ENCODE data around the gene LDLR. TPM values are rescaled to one million over a fixed set of nuclear protein-coding genes. Genes with fewer than 3 reads are reported as not detected.
"Not testable (repeated sequence)": the region's sequence is repeated elsewhere in the genome, so short reads cannot be mapped to it uniquely, and the experiment has no call there.

The LDLR gene
- total RNA-seq, 2 donors from 2014 or later: 65.0 to 190 TPM

DNA sequence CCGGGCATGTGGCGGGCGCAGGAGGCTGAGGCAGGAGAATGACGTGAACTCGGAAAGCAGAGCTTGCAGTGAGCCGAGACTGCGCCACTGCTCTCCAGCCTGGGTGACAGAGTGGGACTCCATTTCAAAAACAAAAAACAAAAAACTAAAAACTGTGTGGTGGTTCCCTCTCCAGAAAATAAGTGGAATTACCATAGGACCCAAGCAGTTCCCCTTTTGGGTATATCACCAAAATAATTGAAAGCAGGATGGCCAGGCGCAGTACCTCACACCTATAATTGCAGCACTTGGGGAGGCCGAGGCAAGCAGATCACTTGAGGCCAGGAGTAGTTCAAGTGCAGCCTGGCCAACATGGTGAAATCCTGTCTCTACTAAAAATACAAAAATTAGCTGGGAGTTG is 15.7 kb upstream of the LDLR start:
- no peaks in the 10 kb centered on the region for H3K4me1 ChIP-seq
- H3K36me3 ChIP-seq: no peaks in the 10 kb centered on the region
- H3K9me3 ChIP-seq: no peaks in the 10 kb centered on the region
- intact Hi-C loops (cut with DNase I): no loop called here
- H3K27ac ChIP-seq: no peak overlapping the region
- DNase-seq: no peak
- no peaks in the 10 kb centered on the region for H3K27me3 ChIP-seq
- no peak overlapping the region for H3K9ac ChIP-seq (ENCODE audit: low read depth in 2 of 2, low read length in 2 of 2)
- TF ChIP-seq, protein P1, sequence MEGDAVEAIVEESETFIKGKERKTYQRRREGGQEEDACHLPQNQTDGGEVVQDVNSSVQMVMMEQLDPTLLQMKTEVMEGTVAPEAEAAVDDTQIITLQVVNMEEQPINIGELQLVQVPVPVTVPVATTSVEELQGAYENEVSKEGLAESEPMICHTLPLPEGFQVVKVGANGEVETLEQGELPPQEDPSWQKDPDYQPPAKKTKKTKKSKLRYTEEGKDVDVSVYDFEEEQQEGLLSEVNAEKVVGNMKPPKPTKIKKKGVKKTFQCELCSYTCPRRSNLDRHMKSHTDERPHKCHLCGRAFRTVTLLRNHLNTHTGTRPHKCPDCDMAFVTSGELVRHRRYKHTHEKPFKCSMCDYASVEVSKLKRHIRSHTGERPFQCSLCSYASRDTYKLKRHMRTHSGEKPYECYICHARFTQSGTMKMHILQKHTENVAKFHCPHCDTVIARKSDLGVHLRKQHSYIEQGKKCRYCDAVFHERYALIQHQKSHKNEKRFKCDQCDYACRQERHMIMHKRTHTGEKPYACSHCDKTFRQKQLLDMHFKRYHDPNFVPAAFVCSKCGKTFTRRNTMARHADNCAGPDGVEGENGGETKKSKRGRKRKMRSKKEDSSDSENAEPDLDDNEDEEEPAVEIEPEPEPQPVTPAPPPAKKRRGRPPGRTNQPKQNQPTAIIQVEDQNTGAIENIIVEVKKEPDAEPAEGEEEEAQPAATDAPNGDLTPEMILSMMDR (IDR thresholded peaks at IDR 0.05): no peak
- H3K4me3 ChIP-seq: no peak overlapping the region

DNA sequence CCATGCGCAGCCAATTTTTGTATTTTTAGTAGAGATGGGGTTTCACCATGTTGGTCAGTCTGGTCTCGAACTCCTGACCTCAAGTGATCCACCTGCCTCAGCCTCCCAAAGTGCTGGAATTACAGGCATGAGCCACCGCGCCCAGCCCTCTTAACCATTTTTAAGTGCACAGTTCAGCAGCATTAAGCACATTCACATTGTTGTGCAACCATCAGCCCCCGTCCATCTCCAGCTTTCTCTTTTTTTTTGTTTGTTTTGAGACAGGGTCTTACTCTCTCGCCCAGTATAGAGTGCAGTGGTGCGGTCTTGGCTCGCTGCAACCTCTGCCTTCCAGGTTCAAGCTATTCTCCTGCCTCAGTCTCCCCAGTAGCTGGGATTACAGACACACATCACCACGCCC is 12.5 kb upstream of the LDLR start:
- H3K36me3 ChIP-seq; H3K4me3 ChIP-seq; DNase-seq; H3K27me3 ChIP-seq; H3K4me1 ChIP-seq; intact Hi-C loops (cut with DNase I); H3K9ac ChIP-seq (ENCODE audit: low read depth in 2 of 2, low read length in 2 of 2); H3K9me3 ChIP-seq; H3K27ac ChIP-seq: not testable (repeated sequence)

DNA sequence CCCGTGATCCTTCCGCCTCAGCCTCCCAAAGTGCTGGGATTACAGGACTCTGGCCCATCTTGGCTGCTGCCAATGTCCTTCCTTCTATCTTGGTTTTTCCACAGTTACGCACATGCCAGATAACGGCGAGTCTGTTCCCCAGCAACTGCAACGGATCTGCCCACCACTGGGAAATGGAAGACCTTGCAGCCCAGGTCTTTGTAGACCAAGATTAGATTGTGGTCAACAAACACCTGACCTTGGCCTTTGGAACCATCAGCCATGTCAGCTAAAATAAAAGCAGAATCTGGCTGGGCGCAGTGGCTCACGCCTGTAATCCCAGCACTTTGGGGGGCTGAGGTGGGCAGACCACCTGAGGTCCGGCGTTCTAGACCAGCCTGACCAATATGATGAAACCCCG is 10.4 kb upstream of the LDLR start:
- no peak for DNase-seq
- Histone ChIP-seq H3K4me3 (no peak overlapping the region), H3K27me3 (no peaks in the 10 kb centered on the region), H3K9me3 (no peaks in the 10 kb centered on the region), H3K36me3 (no peaks in the 10 kb centered on the region), H3K4me1 (no peaks in the 10 kb centered on the region), H3K27ac (no peak overlapping the region), H3K9ac (ENCODE audit: low read depth in 2 of 2, low read length in 2 of 2) (no peak overlapping the region)
- intact Hi-C loops (cut with DNase I): no loop called here
- TF ChIP-seq, protein P1 (IDR thresholded peaks at IDR 0.05): no peak

DNA sequence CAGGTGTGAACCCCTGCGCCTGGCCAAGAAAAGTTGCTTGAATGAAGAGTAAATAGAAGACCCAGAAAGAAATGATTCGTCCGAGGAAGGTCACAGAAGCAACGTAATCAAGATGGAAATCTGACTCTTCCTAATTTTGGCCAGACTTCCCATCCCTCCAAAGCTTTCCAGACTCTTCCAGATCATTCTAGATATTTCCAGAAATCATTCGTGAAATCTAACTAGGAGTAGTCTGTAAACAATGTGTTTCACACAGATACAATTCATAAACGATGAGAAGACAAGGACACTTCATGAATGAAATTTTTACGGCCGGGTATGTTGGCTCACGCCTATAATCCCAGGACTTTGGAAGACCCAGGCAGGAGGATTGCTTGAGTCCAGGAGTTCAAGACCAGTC is 9.3 kb upstream of the LDLR start:
- no peaks in the 10 kb centered on the region for H3K27me3 ChIP-seq
- H3K36me3 ChIP-seq: no peaks in the 10 kb centered on the region
- no peak overlapping the region for H3K27ac ChIP-seq
- no peaks in the 10 kb centered on the region for H3K9me3 ChIP-seq
- TF ChIP-seq, protein P1 (IDR thresholded peaks at IDR 0.05): no peak
- DNase-seq: no peak
- intact Hi-C loops (cut with DNase I): no loop called here
- H3K4me1 ChIP-seq: no peaks in the 10 kb centered on the region
- no peak overlapping the region for H3K4me3 ChIP-seq
- no peak overlapping the region for H3K9ac ChIP-seq (ENCODE audit: low read depth in 2 of 2, low read length in 2 of 2)

DNA sequence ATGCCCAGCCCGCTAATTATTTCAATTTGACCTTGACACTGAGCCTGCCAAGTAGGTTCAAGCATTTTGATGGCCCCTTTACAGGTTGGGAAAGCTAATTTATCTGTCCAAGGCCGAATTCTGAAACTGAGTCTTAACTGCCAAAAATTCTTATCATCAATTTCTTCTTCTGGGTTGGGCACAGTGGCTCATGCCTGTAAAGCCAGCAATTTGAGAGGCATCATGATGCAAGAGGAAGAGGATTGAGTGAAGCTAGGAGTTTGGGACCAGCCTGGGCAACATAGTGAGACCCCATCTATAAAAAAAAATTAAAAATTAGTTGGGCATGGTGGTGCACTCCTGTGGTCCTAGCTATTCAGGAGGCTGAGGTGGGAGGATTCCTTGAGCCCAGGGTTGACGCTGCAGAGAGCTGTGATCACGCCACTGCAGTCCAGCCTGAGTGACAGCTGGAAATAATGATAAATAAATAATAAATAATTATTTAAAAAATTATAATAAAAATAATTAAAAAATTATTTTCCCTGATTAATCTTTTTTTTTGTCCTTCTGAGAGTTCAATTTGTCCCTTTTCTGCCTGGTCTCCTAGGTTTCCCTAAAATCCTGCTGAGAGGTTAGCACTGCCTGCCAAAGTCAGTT is 1.3 kb upstream of the LDLR start:
- TF ChIP-seq, protein P1 (IDR thresholded peaks at IDR 0.05): no peak
- intact Hi-C loops (cut with DNase I): no loop called here
- Histone ChIP-seq H3K4me3 (no peak overlapping the region), H3K27me3 (no peaks in the 10 kb centered on the region), H3K27ac (peak overlapping the region; percentile 93), H3K4me1 (no peaks in the 10 kb centered on the region), H3K9me3 (no peaks in the 10 kb centered on the region), H3K9ac (ENCODE audit: low read depth in 2 of 2, low read length in 2 of 2) (peak overlapping the region; percentile 37 to 85), H3K36me3 (no peaks in the 10 kb centered on the region)
- DNase-seq: no peak

DNA sequence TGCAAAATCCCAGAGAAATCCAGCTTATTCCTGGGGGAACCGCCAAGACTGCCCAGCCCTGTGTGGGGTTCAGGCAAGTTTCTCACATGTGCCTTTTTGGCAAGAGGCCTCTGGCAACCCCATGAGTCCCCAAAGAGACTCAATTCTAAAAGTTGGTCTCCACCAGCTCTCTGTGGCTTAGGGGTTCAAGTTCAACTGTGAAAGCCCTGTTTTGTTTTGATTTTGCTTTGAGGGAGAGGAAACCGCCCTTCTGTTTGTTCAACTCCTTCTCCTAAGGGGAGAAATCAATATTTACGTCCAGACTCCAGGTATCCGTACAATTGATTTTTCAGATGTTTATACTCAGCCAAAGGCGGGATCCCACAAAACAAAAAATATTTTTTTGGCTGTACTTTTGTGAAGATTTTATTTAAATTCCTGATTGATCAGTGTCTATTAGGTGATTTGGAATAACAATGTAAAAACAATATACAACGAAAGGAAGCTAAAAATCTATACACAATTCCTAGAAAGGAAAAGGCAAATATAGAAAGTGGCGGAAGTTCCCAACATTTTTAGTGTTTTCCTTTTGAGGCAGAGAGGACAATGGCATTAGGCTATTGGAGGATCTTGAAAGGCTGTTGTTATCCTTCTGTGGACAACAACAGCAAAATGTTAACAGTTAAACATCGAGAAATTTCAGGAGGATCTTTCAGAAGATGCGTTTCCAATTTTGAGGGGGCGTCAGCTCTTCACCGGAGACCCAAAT is 583 bp upstream of the LDLR start:
- H3K4me1 ChIP-seq: peaks cover 3% of the 10 kb centered on the region
- peak; percentile 51 for DNase-seq

DNA sequence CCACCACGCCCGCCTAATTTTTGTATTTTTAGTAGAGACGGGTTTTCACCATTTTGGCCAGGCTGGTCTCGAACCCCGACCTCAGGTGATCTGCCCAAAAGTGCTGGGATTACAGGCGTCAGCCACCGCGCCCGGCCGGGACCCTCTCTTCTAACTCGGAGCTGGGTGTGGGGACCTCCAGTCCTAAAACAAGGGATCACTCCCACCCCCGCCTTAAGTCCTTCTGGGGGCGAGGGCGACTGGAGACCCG is 676 bp downstream of the LDLR start:
- H3K27ac ChIP-seq: peak overlapping the region; percentile 93
- peaks cover 11% of the 10 kb centered on the region for H3K4me1 ChIP-seq
- H3K27me3 ChIP-seq; DNase-seq; H3K9me3 ChIP-seq; intact Hi-C loops (cut with DNase I); H3K36me3 ChIP-seq: not testable (repeated sequence)
- peak overlapping the region; percentile 74 to 85 for H3K9ac ChIP-seq (ENCODE audit: low read depth in 2 of 2, low read length in 2 of 2)
- peak overlapping the region; percentile 70 for H3K4me3 ChIP-seq

More for the DNA sequence above, 583 bp upstream of the LDLR start:
- no peaks in the 10 kb centered on the region for H3K9me3 ChIP-seq
- H3K27ac ChIP-seq: peak overlapping the region; percentile 93
- H3K4me3 ChIP-seq: peak overlapping the region; percentile 70
- peak overlapping the region; percentile 37 to 85 for H3K9ac ChIP-seq (ENCODE audit: low read depth in 2 of 2, low read length in 2 of 2)
- H3K27me3 ChIP-seq: no peaks in the 10 kb centered on the region
- intact Hi-C loops (cut with DNase I): no loop called here
- H3K36me3 ChIP-seq: no peaks in the 10 kb centered on the region
- TF ChIP-seq, protein P1 (IDR thresholded peaks at IDR 0.05): no peak
